Neural crest cell (in vitro differentiated cells): ENCODE results near the gene EXOC3L1. TPM values are rescaled to one million over a fixed set of nuclear protein-coding genes. Genes with fewer than 3 reads are reported as not detected.

Experiments used
- DNase-seq: peaks from one replicate; pipeline ENCODE4 v3.0.0; 2021; ENCODE audit warnings: low read depth, mixed read lengths, low spot score
- H3K27ac Mint-ChIP-seq: one replicate; pipeline ENCODE4 v1.8.0; 2021; ENCODE audit warnings: mild to moderate bottlenecking, mixed read lengths; ENCODE audit not compliant: unreplicated experiment
- H3K27me3 Mint-ChIP-seq: 2 replicates; pipeline ENCODE4 v1.8.0; 2021; ENCODE audit warnings: low read depth, mild to moderate bottlenecking, mixed read lengths
- H3K36me3 Mint-ChIP-seq: 2 replicates; pipeline ENCODE4 v1.8.0; 2021; ENCODE audit warnings: low read depth, mild to moderate bottlenecking, mixed read lengths
- H3K4me1 Mint-ChIP-seq: 2 replicates; pipeline ENCODE4 v1.8.0; 2021; ENCODE audit warnings: mixed read lengths
- H3K4me3 Mint-ChIP-seq: one replicate; pipeline ENCODE4 v1.8.0; 2021; ENCODE audit warnings: mild to moderate bottlenecking, mixed read lengths
- H3K9me3 Mint-ChIP-seq: 2 replicates; pipeline ENCODE4 v1.8.0; 2021; ENCODE audit warnings: mixed read lengths
- CTCF ChIP-seq: fragments of 200-600 bp; sonication (generic); conservative IDR thresholded peaks from 2 replicates; pipeline ENCODE4 v1.5.0; 2021; ENCODE audit warnings: antibody characterized with exemption, mild to moderate bottlenecking
- long read RNA-seq: library from polyadenylated mRNA; unstranded; transcript quantifications from one replicate; pipeline ENCODE4 v2.0.0, GENCODE V29; 2020
- total RNA-seq: library from RNA; stranded (reverse); gene quantifications from 2 replicates; pipeline ENCODE4 v1.2.1, GENCODE V29; 2021

Gene EXOC3L1
- total RNA-seq = 0.30 and 0.44 TPM in 2 replicates
- long read RNA-seq = 0 reads

- Mint-ChIP-seq H3K27ac (no peak within 1 kb of the TSS), H3K27me3 (peaks cover 18% of the 10 kb centered on the region), H3K9me3 (no peaks in the 10 kb centered on the region), H3K4me1 (peaks cover 29% of the 10 kb centered on the region), H3K36me3 (no peaks in the 10 kb centered on the region), H3K4me3 (peak within 1 kb of the TSS; percentile 93)
- no peak for DNase-seq
- TF ChIP-seq CTCF = no peak
Observed at GRCh38 chr16:67190041-67190440, at the start of gene EXOC3L1. Gene EXOC3L1 (minus strand): TSS chr16:67190136. CDS start chr16:67189676, 460 bp downstream.

- H3K36me3 Mint-ChIP-seq = peaks cover 12% of the 10 kb centered on the region
- peak overlapping the region; percentile 24 for H3K27ac Mint-ChIP-seq
- H3K9me3 Mint-ChIP-seq = no peaks in the 10 kb centered on the region
- DNase-seq = no peak
- no peaks in the 10 kb centered on the region for H3K27me3 Mint-ChIP-seq
- TF ChIP-seq CTCF = no peak
- no peak overlapping the region for H3K4me3 Mint-ChIP-seq
- H3K4me1 Mint-ChIP-seq = peaks cover 14% of the 10 kb centered on the region
Observed at GRCh38 chr16:67238806-67239470, 49.0 kb upstream of the EXOC3L1 start.

GRCh38 chr16:67238278-67238575 is 48.3 kb upstream of the EXOC3L1 start:
- H3K27ac Mint-ChIP-seq = no peak overlapping the region
- DNase-seq = no peak
- H3K9me3 Mint-ChIP-seq = no peaks in the 10 kb centered on the region
- peaks cover 12% of the 10 kb centered on the region for H3K36me3 Mint-ChIP-seq
- H3K4me1 Mint-ChIP-seq = peaks cover 14% of the 10 kb centered on the region
- no peak for TF ChIP-seq CTCF
- H3K27me3 Mint-ChIP-seq = no peaks in the 10 kb centered on the region
- H3K4me3 Mint-ChIP-seq = no peak overlapping the region

GRCh38 chr16:67237396-67238277 is 47.7 kb upstream of the EXOC3L1 start:
- Mint-ChIP-seq H3K36me3 (peaks cover 12% of the 10 kb centered on the region), H3K27me3 (no peaks in the 10 kb centered on the region), H3K27ac (no peak overlapping the region), H3K9me3 (no peaks in the 10 kb centered on the region), H3K4me1 (peaks cover 14% of the 10 kb centered on the region), H3K4me3 (no peak overlapping the region)
- no peak for DNase-seq
- no peak for TF ChIP-seq CTCF

GRCh38 chr16:67236563-67237395 is 46.8 kb upstream of the EXOC3L1 start:
- Mint-ChIP-seq H3K4me1 (peaks cover 14% of the 10 kb centered on the region), H3K9me3 (no peaks in the 10 kb centered on the region), H3K27ac (no peak overlapping the region), H3K27me3 (no peaks in the 10 kb centered on the region), H3K4me3 (no peak overlapping the region), H3K36me3 (peaks cover 12% of the 10 kb centered on the region)
- peak; percentile 42 for DNase-seq
- no peak for TF ChIP-seq CTCF
